Neural cell (in vitro differentiated cells): ENCODE data around the gene SND1. TPM values are rescaled to one million over a fixed set of nuclear protein-coding genes. Genes with fewer than 3 reads are reported as not detected.

Experiments
- H2AFZ ChIP-seq: fragments of 200-600, 300-800 bp; sonication (generic), shearing (Covaris generic); 2 replicates; pipeline ENCODE4 v1.6.0; 2014; ENCODE audit warnings: low read depth, mild to moderate bottlenecking, antibody characterized with exemption, low read length, moderate library complexity
- H3F3A ChIP-seq: fragments of 200-600 bp; shearing (Covaris generic); 2 replicates; pipeline ENCODE4 v1.6.1; 2016; ENCODE audit warnings: mild to moderate bottlenecking, moderate library complexity, mixed read lengths, antibody characterized with exemption, low read length; ENCODE audit not compliant: insufficient read depth, poor library complexity, severe bottlenecking
- H3K27ac ChIP-seq: fragments of 200-600, 300-800 bp; sonication (generic), shearing (Covaris generic); 2 replicates; pipeline ENCODE4 v1.5.1; 2014; ENCODE audit warnings: mild to moderate bottlenecking, low read length, moderate library complexity
- H3K27me3 ChIP-seq: fragments of 300-800, 200-600 bp; sonication (generic), shearing (Covaris generic); 2 replicates; pipeline ENCODE4 v1.6.0; 2014; ENCODE audit warnings: mild to moderate bottlenecking, low read depth, low read length, moderate library complexity; ENCODE audit not compliant: insufficient read depth
- H3K36me3 ChIP-seq: fragments of 300-800, 200-600 bp; sonication (generic), shearing (Covaris generic); 2 replicates; pipeline ENCODE4 v1.5.1; 2014; ENCODE audit warnings: mild to moderate bottlenecking, antibody characterized with exemption, low read length, moderate library complexity; ENCODE audit not compliant: insufficient read depth
- H3K4me2 ChIP-seq: fragments of 300-800, 200-600 bp; sonication (generic), shearing (Covaris generic); 2 replicates; pipeline ENCODE4 v1.6.0; 2014; ENCODE audit warnings: mild to moderate bottlenecking, low read length
- H3K4me3 ChIP-seq: fragments of 300-800, 200-600 bp; sonication (generic), shearing (Covaris generic); 2 replicates; pipeline ENCODE4 v1.5.1; 2014; ENCODE audit warnings: mild to moderate bottlenecking, low read length, moderate library complexity
- H3K79me2 ChIP-seq: fragments of 200-600 bp; shearing (Covaris generic); replicated peaks from 2 replicates; pipeline ENCODE4 v1.6.0; 2014; ENCODE audit warnings: mild to moderate bottlenecking, low read length, moderate library complexity; ENCODE audit not compliant: insufficient read depth
- H3K9ac ChIP-seq: fragments of 300-800, 200-600 bp; sonication (generic), shearing (Covaris generic); 2 replicates; pipeline ENCODE4 v1.6.1; 2016; ENCODE audit warnings: mild to moderate bottlenecking, low read length, mixed read lengths
- H3K9me2 ChIP-seq: fragments of 200-600 bp; shearing (Covaris generic); 2 replicates; pipeline ENCODE4 v1.6.1; 2016; ENCODE audit warnings: mild to moderate bottlenecking, low read length, mixed read lengths; ENCODE audit not compliant: insufficient read depth
- H3K9me3 ChIP-seq: fragments of 200-600, 300-800 bp; sonication (generic), shearing (Covaris generic); 2 replicates; pipeline ENCODE4 v1.6.1; 2016; ENCODE audit warnings: mild to moderate bottlenecking, mixed run types, low read length, moderate library complexity, mixed read lengths
- H4K20me1 ChIP-seq: fragments of 200-600 bp; shearing (Covaris generic); 2 replicates; pipeline ENCODE4 v1.6.1; 2016; ENCODE audit warnings: mild to moderate bottlenecking, mixed run types; ENCODE audit not compliant: insufficient read depth
- EP300 ChIP-seq: fragments of 450-650 bp; conservative IDR thresholded peaks from 2 replicates; pipeline ENCODE4 v1.6.1; 2014; ENCODE audit warnings: antibody characterized with exemption, mild to moderate bottlenecking, moderate library complexity; ENCODE audit not compliant: poor library complexity, severe bottlenecking
- EZH2 ChIP-seq: fragments of 200-600, 300-800 bp; shearing (Covaris generic), sonication (generic); IDR thresholded peaks from 2 replicates; pipeline ENCODE4 v1.6.1; 2014; ENCODE audit warnings: antibody characterized with exemption, low read length, borderline replicate concordance, mild to moderate bottlenecking; ENCODE audit not compliant: insufficient read depth, poor library complexity, severe bottlenecking
- MXI1 ChIP-seq: fragments of 450-650 bp; conservative IDR thresholded peaks from 2 replicates; pipeline ENCODE4 v1.6.1; 2014; ENCODE audit warnings: antibody characterized with exemption, mild to moderate bottlenecking; ENCODE audit not compliant: poor library complexity, severe bottlenecking
- POLR2AphosphoS5 ChIP-seq: IDR thresholded peaks from 2 replicates; pipeline ENCODE4 v1.6.1; 2012
- RAD21 ChIP-seq: fragments of 450-650 bp; conservative IDR thresholded peaks from 2 replicates; pipeline ENCODE4 v1.6.1; 2014; ENCODE audit warnings: antibody characterized with exemption, mild to moderate bottlenecking, moderate library complexity
- SMC3 ChIP-seq: fragments of 450-650 bp; conservative IDR thresholded peaks from 2 replicates; pipeline ENCODE4 v1.6.1; 2014; ENCODE audit warnings: antibody characterized with exemption, mild to moderate bottlenecking, moderate library complexity; ENCODE audit not compliant: poor library complexity
- TAF1 ChIP-seq: IDR thresholded peaks from 2 replicates; pipeline ENCODE4 v1.6.1; 2012; ENCODE audit warnings: low read depth
- polyA plus RNA-seq: library from polyadenylated mRNA; depleted of rRNA; stranded (reverse); fragments of >200 nt; gene quantifications from 2 replicates; pipeline ENCODE4 v1.2.3, GENCODE V29; 2014
- TF ChIP-seq, protein P1 (sequence below): IDR thresholded peaks from 2 replicates; pipeline ENCODE4 v1.6.1; 2012; ENCODE audit warnings: borderline replicate concordance
- TF ChIP-seq, protein P2 (sequence below): fragments of 450-650 bp; IDR thresholded peaks from 2 replicates; pipeline ENCODE4 v1.5.1; 2014; ENCODE audit warnings: antibody characterized with exemption, mild to moderate bottlenecking, moderate library complexity; ENCODE audit not compliant: poor library complexity, severe bottlenecking

The SND1 gene
- polyA plus RNA-seq, 1 donor from 2014 or later = 37.4 TPM

DNA sequence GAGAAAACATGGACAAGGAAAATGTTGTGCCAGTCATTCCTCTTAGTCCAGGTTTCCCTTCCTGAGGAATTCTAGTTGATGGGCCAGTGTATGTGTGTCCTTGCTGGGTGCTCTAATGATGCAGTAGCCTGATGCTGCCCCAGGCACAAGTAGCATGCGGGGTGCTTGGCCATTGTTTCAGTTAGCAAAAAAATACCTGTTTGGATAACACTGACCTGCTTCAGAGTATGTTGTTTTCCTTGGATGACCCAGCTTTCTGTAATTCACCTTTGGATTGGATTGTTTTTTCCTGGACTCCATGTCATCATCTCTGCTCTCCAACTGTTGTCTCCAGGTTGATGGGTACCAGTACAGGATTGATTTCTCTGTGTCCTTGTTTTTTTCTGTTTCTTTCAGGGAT lies 169.2 kb downstream of the SND1 start:
- Histone ChIP-seq H3K27ac (no peak overlapping the region), H3K4me2 (no peak overlapping the region), H3K9me3 (no peaks in the 10 kb centered on the region), H4K20me1 (no peaks in the 10 kb centered on the region), H3K9me2 (no peaks in the 10 kb centered on the region), H3K79me2 (no peaks in the 10 kb centered on the region), H3K27me3 (no peaks in the 10 kb centered on the region), H3K9ac (no peak overlapping the region), H3K36me3 (no peaks in the 10 kb centered on the region), H3K4me3 (peak overlapping the region; percentile 26), H3F3A (peaks cover 6% of the 10 kb centered on the region), H2AFZ (no peak overlapping the region)
- TF ChIP-seq POLR2AphosphoS5 (no peak), SMC3 (no peak), TAF1 (no peak), EP300 (no peak), RAD21 (no peak), EZH2 (no peak), MXI1 (no peak)
- TF ChIP-seq, protein P1, sequence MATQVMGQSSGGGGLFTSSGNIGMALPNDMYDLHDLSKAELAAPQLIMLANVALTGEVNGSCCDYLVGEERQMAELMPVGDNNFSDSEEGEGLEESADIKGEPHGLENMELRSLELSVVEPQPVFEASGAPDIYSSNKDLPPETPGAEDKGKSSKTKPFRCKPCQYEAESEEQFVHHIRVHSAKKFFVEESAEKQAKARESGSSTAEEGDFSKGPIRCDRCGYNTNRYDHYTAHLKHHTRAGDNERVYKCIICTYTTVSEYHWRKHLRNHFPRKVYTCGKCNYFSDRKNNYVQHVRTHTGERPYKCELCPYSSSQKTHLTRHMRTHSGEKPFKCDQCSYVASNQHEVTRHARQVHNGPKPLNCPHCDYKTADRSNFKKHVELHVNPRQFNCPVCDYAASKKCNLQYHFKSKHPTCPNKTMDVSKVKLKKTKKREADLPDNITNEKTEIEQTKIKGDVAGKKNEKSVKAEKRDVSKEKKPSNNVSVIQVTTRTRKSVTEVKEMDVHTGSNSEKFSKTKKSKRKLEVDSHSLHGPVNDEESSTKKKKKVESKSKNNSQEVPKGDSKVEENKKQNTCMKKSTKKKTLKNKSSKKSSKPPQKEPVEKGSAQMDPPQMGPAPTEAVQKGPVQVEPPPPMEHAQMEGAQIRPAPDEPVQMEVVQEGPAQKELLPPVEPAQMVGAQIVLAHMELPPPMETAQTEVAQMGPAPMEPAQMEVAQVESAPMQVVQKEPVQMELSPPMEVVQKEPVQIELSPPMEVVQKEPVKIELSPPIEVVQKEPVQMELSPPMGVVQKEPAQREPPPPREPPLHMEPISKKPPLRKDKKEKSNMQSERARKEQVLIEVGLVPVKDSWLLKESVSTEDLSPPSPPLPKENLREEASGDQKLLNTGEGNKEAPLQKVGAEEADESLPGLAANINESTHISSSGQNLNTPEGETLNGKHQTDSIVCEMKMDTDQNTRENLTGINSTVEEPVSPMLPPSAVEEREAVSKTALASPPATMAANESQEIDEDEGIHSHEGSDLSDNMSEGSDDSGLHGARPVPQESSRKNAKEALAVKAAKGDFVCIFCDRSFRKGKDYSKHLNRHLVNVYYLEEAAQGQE = no peak
- TF ChIP-seq, protein P2, sequence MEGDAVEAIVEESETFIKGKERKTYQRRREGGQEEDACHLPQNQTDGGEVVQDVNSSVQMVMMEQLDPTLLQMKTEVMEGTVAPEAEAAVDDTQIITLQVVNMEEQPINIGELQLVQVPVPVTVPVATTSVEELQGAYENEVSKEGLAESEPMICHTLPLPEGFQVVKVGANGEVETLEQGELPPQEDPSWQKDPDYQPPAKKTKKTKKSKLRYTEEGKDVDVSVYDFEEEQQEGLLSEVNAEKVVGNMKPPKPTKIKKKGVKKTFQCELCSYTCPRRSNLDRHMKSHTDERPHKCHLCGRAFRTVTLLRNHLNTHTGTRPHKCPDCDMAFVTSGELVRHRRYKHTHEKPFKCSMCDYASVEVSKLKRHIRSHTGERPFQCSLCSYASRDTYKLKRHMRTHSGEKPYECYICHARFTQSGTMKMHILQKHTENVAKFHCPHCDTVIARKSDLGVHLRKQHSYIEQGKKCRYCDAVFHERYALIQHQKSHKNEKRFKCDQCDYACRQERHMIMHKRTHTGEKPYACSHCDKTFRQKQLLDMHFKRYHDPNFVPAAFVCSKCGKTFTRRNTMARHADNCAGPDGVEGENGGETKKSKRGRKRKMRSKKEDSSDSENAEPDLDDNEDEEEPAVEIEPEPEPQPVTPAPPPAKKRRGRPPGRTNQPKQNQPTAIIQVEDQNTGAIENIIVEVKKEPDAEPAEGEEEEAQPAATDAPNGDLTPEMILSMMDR = no peak

DNA sequence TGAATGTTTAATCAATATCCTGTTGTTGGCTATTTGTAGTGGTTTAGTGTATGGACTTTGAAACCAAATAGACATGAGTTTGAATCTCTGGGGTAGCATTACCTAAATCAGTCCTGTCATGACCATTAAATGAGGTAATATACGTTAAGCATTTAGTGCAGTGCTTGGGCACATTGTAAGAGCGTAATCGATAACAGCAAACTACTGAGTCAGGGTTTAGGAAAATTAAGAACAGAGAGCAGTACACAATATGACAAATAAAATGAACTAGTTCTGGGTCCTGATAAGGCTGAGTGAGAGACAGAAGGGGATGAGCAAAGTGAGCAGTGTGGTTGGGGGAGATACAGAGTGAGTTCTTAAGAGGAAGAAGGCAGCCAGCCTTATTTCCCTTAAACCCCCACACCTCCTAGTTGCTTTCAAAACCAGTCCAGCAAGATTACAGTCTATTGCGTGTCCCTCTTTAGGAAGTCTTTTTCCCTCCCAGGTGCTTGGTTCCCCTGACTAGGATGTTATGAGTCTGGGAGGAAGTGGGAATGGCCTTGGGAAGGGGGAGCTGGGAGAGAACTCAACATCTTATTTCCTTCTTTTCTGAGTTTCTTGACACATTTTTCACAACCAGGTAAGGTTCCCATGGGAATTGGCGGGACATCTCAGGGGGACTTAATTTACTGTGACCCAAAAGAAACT lies 171.0 kb downstream of the SND1 start:
- Histone ChIP-seq H3K9me2 (no peaks in the 10 kb centered on the region), H4K20me1 (no peaks in the 10 kb centered on the region), H3K9ac (no peak overlapping the region), H3K4me2 (no peak overlapping the region), H3K4me3 (no peak overlapping the region), H3K27ac (no peak overlapping the region), H3K36me3 (no peaks in the 10 kb centered on the region), H3K79me2 (no peaks in the 10 kb centered on the region), H2AFZ (no peak overlapping the region), H3F3A (peaks cover 6% of the 10 kb centered on the region), H3K27me3 (no peaks in the 10 kb centered on the region), H3K9me3 (no peaks in the 10 kb centered on the region)
- TF ChIP-seq TAF1 (no peak), MXI1 (no peak), POLR2AphosphoS5 (no peak)
- TF ChIP-seq, protein P2 = no peak
